Measurements from ENCODE around the gene PWWP2B.

- TF ChIP-seq EZH2 (IDR thresholded peaks at IDR 0.05; ENCODE audit: insufficient read depth, poor library complexity, severe bottlenecking) (no peak), EZH2phosphoT487 (IDR thresholded peaks at IDR 0.05; ENCODE audit: insufficient read depth, low read depth) (no peak)
Observed at GRCh38 chr10:132430861-132431271, 33.9 kb downstream of the PWWP2B start.
